A204.1 (cell line): ENCODE data around the gene NDUFAF4.
"Not testable (repeated sequence)": the region's sequence is repeated elsewhere in the genome, so short reads cannot be mapped to it uniquely, and the experiment has no call there.

Experiments
- FAIRE-seq: peaks from 2 replicates; lab custom pipeline; 2012; peaks lifted over from hg19 to GRCh38; lab: Jason Lieb, UNC

Gene NDUFAF4

DNA sequence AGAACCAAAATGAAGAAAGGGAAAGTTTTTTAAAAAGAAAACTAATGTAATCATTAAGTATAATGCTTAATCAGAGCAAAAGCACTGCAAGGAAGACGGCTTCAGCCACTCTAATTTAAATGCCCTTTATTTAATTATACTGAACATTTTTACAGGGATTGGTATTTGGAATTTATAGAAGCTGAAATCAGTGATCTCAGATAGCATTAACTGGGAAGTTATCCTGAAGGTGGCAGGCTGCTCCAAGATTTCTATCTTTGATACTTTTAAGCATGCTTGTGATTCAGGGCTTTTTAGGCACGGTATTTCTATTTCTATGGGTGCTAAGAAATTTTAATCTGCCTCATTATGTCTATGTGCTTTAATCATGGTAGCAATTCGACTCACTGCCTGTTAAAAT lies 1.3 kb upstream of the NDUFAF4 start:
- peak; percentile 86 for FAIRE-seq

DNA sequence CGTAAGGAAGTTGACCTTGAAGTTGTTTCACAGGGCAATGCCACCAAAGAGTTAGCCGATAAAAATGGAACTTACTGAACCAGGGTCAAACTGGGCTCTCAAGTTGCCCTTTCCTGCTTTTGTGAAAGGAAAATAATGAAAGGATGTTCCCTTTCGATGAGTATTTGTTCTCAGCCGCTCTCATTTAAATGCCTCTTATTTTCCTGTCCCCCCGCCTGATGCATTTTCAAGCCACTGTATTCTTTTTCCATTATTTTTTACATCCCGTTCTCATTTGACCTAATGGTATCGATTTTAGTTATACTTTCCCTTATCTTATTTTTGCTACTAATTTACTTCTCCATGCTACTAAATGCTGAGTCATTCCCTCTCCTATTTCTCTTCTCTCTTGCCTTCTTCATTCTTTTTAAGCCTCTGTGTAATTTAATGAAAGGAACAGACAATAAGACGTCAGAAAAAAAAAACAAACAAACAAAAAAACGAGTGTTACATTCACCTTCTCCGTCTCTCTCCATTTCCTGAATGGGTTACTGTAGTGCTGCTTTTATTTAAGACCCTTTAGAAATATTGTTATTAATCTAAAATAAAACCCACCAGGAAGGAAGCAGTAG lies 655 bp upstream of the NDUFAF4 start:
- FAIRE-seq = no peak

DNA sequence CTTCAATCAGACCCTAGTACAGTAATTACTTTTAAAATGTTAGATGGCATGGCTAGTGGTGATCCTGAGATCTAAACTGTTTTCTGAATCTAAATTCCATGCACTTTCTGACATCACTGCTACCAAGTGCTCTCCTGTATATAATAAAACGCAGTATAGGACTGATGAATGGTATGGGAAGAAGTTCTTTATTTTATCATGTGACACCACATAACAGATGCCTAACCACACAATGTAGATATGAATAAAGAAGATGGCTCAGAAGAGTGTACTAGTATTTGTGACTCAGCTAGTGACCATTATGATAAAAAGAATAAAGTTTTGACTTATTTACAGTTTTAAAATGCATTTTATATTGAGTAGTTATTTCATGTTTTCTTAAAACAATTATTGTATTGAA lies 8.5 kb downstream of the NDUFAF4 start:
- no peak for FAIRE-seq

DNA sequence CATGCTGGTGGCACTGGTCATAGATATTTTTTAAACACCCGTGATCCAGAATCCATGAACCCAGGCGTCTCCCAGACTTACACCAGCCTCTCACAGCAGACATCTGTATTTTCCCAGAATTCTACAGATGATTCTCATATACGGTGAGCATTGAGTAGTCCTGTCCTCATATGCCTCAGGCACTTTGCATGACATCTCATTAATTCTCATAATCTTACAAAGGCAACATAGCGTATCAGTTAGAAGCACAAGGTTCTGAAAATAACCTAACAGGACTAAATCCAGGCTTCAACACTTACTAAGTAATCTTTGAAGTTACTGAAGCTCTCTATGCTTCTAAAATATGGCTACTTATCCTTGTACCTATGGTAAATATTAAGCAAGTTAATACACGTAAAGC lies 8.9 kb downstream of the NDUFAF4 start:
- no peak for FAIRE-seq

DNA sequence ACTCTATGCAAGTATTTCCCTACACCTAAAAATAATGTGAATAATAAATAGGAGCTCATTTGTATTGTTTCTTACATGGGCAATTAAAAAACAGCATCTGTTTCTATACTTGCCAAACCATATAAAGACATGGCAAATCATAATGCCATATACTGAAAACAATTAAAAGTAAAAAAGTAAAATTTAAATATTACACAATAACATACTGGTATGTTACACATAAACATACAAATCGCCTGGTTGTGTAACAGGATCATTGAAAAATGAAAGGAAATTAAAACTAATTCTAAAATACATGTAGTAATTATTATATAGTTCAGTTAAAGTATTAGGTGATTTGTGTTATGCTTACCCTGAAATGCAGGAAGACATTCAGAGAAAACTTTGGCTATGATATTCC lies 11.2 kb downstream of the NDUFAF4 start:
- no peak for FAIRE-seq

DNA sequence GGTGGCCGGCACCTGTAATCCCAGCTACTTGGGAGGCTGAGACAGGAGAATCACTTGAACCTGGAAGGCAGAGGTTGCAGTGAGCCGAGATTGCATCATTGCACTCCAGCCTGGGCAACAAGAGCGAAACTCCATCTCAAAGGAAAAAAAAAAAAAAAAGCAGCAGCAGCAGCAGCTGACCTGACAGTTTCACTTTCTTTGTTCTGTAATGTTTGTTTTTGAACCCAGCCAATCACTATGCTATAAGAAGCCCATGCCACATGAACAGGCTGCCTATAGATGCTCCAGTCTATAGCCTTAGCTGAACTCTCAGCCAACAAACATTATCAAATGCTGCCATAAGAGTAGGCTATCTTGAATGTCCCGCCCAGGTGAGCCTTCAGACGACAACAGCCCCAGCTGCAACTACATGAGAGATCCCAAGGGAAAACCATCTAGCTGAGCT lies 12.5 kb downstream of the NDUFAF4 start:
- FAIRE-seq = not testable (repeated sequence)

DNA sequence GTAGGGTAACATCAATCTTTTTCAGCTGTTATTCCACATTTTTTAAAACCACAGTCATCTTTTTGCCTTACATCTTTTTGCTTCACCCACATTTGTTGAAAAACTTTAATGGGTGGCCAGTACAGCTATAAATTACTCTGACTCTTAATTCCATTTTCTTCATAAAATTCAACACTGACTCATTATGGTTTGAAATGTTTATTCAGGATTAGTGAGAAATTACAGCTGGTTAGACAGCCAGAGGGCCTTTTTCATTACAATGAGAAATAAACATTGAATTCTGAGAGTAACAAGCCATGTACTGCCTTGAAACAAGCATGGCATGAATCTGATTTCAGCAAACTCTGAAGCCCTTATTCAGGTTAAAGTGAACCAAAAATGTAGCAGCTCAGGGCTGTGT lies 19.5 kb downstream of the NDUFAF4 start:
- FAIRE-seq = no peak

DNA sequence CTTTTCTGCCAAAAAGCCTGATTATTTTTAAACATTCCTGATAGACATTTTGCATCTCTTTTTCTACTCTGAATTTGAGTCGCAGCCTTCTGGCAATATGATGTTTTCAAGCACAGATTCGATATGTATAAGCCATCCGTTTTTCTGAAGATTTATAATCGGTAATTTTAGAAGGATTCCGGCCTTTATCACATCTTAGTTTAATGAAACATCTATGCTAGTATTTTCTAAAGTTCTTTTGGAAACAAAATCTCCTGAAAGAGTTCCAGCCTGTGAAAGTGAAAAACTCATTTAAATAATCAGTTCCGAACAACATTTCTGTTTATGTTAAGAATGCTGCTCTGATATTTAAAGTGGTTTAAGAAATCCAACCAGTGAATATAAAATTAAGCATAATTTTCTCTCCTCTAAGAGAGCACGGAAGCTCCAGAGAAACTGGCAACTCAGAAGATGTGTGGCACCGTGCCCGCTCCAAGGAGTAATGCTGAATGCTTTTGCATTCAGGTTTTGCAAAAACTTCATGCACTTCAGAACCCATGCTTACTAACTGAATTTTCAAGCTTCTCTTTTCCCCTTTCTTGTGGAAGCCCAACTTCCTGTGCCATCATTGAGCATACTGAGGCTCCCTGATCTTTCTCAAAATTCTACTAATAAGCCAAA lies 20.7 kb downstream of the NDUFAF4 start:
- no peak for FAIRE-seq

DNA sequence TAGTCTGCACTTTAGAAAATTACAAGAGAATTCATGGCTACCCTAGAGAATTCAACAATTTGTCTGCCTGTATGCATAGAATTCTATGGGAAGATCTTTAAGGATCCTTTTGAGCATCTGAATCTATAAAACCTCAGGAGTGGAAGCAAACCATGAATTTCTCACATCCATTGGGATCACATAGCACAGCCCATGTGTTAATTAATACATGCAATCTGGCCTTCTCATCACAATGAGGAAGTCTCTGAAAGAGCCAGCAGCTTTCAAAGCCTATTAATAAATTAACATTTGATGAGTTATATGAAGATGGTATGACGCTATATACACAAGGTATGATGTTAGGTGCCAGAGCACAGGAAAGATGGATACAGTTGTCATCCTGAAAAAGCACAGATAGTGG lies 24.7 kb downstream of the NDUFAF4 start:
- no peak for FAIRE-seq

DNA sequence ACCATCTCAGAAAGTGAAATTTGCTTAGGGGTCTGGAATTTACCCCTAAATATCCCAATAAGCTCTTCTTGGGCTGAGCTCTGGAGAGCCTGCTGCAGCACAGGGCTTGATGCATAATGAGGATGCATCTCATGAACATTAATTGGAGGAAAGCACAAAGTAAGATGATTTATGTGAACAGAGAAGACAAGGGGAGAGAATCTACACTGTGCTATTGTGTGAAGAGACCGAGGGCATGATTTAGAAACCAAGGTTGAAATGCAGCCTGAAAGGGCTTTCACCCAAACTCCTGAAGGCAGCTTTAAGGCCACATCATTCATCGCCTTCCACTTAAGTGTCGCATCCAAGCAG lies 32.7 kb downstream of the NDUFAF4 start:
- FAIRE-seq = no peak

DNA sequence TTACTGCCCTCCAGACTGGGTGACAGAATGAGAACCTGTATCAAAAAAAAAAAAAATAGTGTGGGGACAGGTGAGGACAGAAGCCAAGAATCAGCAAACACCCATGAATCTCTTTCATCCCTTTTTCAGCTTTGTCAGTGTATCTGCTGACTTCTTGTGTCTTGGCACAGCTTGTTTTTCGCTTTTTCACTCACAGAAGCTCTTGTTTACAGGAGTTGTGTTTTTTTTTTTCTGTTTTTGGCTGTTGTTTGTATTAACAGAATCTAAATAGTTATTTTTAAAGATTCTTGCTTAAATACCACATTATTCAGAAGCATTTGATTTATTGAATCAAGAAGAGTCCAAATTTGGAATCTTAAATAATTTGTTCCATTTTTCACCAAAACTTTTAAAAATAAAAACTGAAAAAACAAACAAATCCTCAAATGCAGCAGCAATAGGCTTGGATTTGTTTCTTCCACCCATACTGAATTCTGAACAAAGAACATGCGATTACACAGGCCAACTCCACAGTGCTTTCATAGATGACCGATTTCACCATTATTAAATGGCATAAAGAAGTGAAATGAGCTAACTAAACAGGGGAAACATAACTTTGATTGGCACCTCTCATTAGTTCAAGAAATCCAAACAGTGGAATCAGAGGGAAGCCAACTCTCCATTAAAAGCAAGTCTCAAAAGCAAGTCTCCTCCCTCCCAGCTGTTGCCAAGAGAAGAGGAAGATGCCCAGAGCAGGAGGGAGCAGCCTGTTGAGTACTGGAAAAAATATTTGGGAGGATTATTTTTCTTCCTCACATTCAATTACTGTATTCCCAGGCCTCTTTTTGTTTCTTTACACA lies 33.3 kb downstream of the NDUFAF4 start:
- FAIRE-seq = no peak

DNA sequence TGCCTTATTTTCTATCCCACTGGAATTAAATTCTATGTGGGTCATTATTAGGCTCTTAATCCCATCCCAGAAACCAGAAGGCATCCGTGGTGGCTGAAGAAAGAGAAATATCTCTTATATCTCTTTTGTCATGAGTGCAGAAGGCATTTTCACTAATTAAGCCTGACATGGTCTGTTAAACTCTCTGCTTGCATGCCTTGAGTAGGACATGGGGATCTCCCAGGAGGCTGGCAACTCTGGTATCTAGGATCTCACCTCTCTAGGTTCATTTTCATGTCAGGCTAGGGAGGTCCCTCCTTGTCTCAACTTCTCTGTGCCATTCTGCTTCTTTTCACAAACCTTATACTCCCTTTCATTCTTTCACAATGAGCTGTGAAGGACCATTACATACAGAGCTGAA lies 35.1 kb downstream of the NDUFAF4 start:
- FAIRE-seq = no peak

DNA sequence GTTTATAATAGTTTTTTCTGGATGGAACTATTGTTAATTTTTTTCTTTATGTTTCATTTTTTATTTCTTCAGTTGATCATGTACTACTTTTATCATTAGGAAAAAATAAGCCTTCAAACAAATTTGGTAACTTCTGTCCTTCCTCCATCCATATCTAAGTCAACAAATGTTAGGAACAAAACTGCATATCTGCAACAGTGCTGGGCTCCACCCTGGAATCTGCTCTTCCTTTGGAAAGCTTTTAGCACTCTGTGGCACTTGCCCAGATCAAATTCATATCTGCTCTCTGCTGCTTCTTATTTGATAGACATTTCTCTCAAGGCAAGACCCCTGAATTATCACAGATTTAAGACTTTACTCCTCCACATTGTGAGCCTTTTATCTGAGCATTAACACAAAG lies 36.1 kb downstream of the NDUFAF4 start:
- no peak for FAIRE-seq

DNA sequence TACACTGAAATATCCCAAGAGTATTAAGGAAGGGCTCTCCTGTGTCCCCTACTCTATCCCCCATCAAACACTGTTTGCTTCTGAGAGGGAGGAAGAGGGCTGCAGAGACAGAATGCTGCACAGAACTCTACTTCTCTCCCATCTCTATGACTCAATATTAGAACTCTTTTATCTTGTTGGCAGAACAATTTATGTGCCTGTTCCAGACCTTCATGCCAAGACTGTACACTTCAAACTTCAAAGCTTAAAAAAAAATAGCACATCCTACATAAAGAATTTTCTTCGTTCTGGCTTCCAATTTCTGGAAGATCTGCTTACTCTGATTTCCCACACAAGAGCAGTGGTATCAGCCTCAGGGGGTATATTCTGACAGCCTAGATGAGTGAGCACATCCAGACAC lies 40.8 kb downstream of the NDUFAF4 start:
- FAIRE-seq = no peak

DNA sequence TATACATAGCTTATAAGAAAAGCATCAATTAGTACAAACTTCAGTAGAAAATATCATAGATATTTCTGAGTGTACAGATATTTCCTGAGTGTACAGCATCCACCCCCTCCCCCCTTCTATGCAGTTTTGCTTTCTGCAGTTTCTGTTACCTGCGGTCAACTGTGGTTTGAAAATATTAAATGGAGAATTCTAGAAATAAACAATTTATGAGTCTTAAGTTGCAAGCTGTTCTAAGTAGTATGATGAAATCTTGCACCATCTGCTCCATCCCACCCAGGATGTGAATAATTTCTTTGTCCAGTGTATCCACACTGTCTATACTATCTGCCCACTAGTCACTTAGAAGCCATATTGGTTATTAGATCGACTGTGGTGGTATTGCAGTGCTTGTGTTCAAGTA lies 44.6 kb downstream of the NDUFAF4 start:
- FAIRE-seq = no peak

DNA sequence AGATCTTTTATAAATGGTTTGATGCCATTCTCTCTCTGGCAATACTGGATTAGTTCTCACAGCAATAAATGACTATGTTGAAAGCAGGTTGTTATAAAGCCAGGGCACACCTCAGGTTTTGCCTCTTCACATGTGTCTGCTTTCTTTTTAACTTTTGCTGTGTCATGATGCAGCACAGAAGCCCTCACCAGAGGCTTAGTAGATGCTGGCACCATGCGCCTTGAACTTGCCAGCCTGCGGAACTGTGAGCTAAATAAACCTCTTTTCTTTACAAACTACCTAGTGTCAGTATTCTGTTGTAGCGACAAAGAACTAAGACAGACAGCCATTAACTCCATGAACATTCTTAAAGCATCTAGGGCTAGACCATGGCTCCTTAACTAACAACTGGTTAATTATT lies 45.1 kb downstream of the NDUFAF4 start:
- no peak for FAIRE-seq

DNA sequence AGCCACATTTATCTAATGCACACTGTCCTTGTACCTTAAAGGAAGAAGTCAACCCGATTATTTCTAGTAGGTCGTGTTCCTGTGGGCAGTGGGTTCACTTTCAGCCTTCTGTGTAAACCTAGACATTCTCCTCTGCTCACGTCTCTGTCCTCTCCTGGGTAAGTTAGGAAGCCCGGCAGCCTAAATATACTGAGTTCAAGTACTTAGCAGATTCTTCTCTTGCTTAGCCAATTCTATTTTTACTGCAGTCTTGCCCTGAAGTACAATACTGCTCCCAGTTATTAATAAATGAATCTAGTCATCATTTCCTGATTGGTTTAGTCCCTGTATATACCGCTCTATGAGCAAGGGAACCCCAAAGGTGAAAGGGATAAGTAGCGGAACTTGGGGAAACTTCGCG lies 45.8 kb downstream of the NDUFAF4 start:
- FAIRE-seq = no peak

DNA sequence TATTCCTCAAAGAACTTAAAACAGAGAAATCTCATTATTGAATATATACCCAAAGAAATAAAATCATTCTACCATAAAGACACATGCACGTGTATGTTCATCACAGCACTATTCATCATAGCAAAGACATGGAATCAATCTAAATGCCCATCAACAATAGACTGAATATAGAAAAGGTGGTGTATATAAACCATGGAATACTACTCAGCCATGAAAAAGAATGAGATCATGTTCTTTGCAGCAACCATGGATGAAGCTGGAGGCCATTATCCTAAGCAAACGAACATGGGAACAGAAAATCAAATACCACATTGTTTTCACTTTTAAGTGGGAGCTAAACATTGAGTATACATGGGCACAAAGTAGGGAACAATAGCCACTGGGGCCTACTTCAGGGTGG lies 48.1 kb downstream of the NDUFAF4 start:
- FAIRE-seq = no peak

DNA sequence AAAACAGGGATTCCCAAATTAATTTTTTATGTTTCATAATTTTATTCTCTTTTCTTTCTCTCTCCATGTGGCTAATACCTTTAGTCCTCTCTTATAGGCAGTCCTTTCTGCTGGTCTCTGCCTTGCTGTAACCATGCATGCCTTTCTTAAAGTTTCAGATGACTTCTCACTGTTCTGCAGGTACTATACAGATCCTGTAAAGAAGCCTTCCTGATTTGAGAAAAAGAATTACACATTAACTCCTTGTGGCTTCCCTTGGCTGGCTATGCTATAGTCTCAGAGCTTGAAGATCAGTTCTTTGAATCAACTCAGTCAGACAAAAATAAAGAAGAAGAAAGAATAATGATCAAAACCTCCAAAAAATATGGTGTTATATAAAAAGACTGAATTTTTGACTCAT lies 53.2 kb downstream of the NDUFAF4 start:
- no peak for FAIRE-seq

DNA sequence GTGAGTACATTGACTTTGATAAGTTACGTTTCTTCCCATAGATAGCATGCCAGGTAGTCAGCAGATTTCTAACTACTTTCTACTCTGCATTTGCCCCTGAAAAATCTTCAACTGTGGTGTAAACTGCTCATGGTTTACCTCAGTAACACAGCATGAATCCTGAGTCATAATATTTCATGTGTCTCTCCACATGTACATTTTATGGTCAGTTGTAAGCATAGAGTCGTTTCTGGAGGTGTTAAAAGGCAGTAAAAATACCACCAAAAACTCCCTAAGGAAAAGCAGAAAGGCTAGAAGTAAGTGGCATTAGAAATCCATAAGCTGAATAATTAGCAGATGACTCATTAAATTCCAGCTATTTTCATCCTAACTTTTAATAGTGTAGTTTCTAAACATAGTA lies 56.3 kb downstream of the NDUFAF4 start:
- no peak for FAIRE-seq
